HepG2 (cell line): ENCODE data around the gene TMEM74B. TPM values are rescaled to one million over a fixed set of nuclear protein-coding genes. Genes with fewer than 3 reads are reported as not detected.

ENCODE experiments used
- AKAP8 ChIP-seq: sonication (generic); formaldehyde crosslinking; IDR thresholded peaks from 2 replicates; pipeline ENCODE4 v1.5.1; 2020; ENCODE audit warnings: mild to moderate bottlenecking, missing genetic modification reagents
- BRCA1 ChIP-seq: sonication (generic); formaldehyde crosslinking; IDR thresholded peaks from 2 replicates; pipeline ENCODE4 v1.4.0; 2020; ENCODE audit warnings: missing genetic modification reagents
- KMT2B ChIP-seq: IDR thresholded peaks from 2 replicates; pipeline ENCODE4 v1.6.1; 2016; ENCODE audit warnings: missing genetic modification reagents, missing compliant biosample characterization
- MTA1 ChIP-seq: sonication (generic); formaldehyde crosslinking; IDR thresholded peaks from 2 replicates; pipeline ENCODE4 v1.4.0; 2020; ENCODE audit warnings: missing genetic modification reagents, mild to moderate bottlenecking, borderline replicate concordance
- RNF2 ChIP-seq: fragments of 450-650 bp; conservative IDR thresholded peaks from 2 replicates; pipeline ENCODE4 v1.6.1; 2016; ENCODE audit warnings: low read depth
- SAFB2 ChIP-seq: sonication (generic); formaldehyde crosslinking; IDR thresholded peaks from 2 replicates; pipeline ENCODE4 v1.5.1; 2020; ENCODE audit warnings: missing genetic modification reagents, low read depth, mild to moderate bottlenecking, borderline replicate concordance
- STAG1 ChIP-seq: sonication (generic); formaldehyde crosslinking; IDR thresholded peaks from 2 replicates; pipeline ENCODE4 v1.4.0; 2020; ENCODE audit warnings: missing genetic modification reagents
- ZBTB7A ChIP-seq: sonication (generic); formaldehyde crosslinking; IDR thresholded peaks from 2 replicates; pipeline ENCODE4 v1.8.0; 2022; ENCODE audit warnings: mild to moderate bottlenecking, missing genetic modification reagents
- ZFP82 ChIP-seq: sonication (generic); formaldehyde crosslinking; IDR thresholded peaks from 2 replicates; pipeline ENCODE4 v1.5.1; 2020; ENCODE audit warnings: mild to moderate bottlenecking, missing genetic modification reagents, borderline replicate concordance
- ZHX2 ChIP-seq, 2 experiments: sonication (generic) in 1 of 2; formaldehyde crosslinking in 1 of 2; IDR thresholded peaks; 2 replicates each; pipeline versions ENCODE4 v1.6.1 to v1.9.0; 2014 to 2022; ENCODE audit warnings: antibody characterized with exemption in 1 of 2, borderline replicate concordance in 1 of 2, inconsistent platforms in 1 of 2, low read depth in 1 of 2, missing genetic modification reagents in 1 of 2
- ZNF30 ChIP-seq: sonication (generic); formaldehyde crosslinking; IDR thresholded peaks from 2 replicates; pipeline ENCODE4 v1.5.0; 2020; ENCODE audit warnings: mild to moderate bottlenecking, missing genetic modification reagents
- ZNF501 ChIP-seq: sonication (generic); formaldehyde crosslinking; IDR thresholded peaks from 2 replicates; pipeline ENCODE4 v1.5.1; 2020; ENCODE audit warnings: mild to moderate bottlenecking, moderate library complexity, missing genetic modification reagents
- ZNF598 ChIP-seq: sonication (generic); formaldehyde crosslinking; IDR thresholded peaks from 2 replicates; pipeline ENCODE4 v1.5.1; 2020; ENCODE audit warnings: mild to moderate bottlenecking, missing genetic modification reagents, borderline replicate concordance
- ZNF850 ChIP-seq: sonication (generic); formaldehyde crosslinking; conservative IDR thresholded peaks from 2 replicates; pipeline ENCODE4 v1.9.0; 2021; ENCODE audit warnings: mild to moderate bottlenecking, missing genetic modification reagents
- ZSCAN20 ChIP-seq: sonication (generic); formaldehyde crosslinking; IDR thresholded peaks from 2 replicates; pipeline ENCODE4 v1.4.0; 2020; ENCODE audit warnings: missing genetic modification reagents, mild to moderate bottlenecking, borderline replicate concordance
- polyA plus RNA-seq, 8 experiments: library from polyadenylated mRNA; depleted of rRNA in 3 of 8; stranded (reverse) in 7 of 8; unstranded in 1 of 8; fragments of >200 nt; fragmentation: Illumina TruSeq in 4 of 8; extraction: Trizol in 4 of 8; gene quantifications; 2 replicates each; pipeline versions ENCODE4 v1.2.1 to v1.2.3, GENCODE V29; 2011 to 2016; ENCODE audit warnings: low read depth in 4 of 8, missing spikeins in 1 of 8, mixed read lengths in 1 of 8; ENCODE audit not compliant: insufficient read depth in 1 of 8
- total RNA-seq, 5 experiments: library from RNA; depleted of rRNA; stranded (reverse); fragments of >200 nt; fragmentation: Illumina TruSeq; extraction: Trizol; gene quantifications; 2 replicates each; pipeline ENCODE4 v1.2.3, GENCODE V29; 2016; ENCODE audit warnings: low read depth in 1 of 5
- TF ChIP-seq, protein P1 (sequence below): sonication (generic); formaldehyde crosslinking; IDR thresholded peaks from 2 replicates; pipeline ENCODE4 v1.4.0; 2020; ENCODE audit warnings: mild to moderate bottlenecking, missing genetic modification reagents
- TF ChIP-seq, protein P2 (sequence below): sonication (generic); formaldehyde crosslinking; IDR thresholded peaks from 2 replicates; pipeline ENCODE4 v1.5.1; 2020; ENCODE audit warnings: missing genetic modification reagents, mild to moderate bottlenecking, borderline replicate concordance
- TF ChIP-seq, protein P3 (sequence below): sonication (generic); formaldehyde crosslinking; conservative IDR thresholded peaks from 2 replicates; pipeline ENCODE4 v1.8.1; 2023; ENCODE audit warnings: missing genetic modification reagents

TMEM74B gene
- total and polyA plus RNA-seq, 2 of the 13 experiments (the other 11 are each of a cell fraction or from before 2014, with no cell fraction given) = 4.7 to 18.4 TPM

DNA sequence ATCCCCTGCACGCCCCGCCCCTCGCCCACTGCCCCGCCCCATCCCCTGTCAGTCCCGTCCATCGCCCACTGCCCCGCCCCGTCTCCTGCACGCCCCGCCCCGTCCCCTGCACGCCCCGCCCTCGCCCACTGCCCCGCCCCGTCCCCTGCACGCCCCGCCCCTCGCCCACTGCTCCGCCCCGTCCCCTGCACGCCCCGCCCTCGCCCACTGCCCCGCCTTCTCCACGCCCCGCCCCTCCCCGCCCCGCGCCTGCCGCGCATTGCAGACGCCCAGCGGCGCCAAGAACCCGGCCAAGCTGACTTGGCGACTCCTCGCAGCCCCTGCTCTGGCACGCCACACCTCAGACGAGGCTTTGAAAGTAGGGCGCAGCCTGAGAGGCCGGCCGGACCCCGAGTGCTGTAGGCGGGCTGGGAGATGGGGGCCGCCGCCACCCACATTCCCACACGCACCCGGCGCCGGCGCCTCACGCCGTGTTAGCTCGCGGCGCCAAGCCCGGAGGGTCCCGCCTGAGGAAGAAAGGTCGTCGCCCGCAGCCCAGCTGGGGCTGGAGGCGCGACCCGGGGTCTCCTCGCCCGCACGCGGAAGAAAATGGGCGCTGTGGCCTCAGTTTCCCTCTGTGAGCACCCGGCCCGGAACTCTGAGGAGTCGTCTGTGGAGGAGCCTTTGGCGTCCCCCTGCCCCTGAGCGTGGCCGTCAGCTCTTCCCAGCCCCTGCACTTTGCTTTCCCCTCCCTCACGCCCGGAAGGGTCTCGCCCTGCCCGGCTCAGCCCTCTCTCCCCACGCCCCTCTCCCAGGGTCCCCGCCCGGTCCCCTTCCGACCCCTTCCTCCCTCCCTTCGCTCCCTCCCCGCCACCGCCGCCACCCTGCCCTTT, 41.2 kb upstream of the TMEM74B start, which contains the start of gene RAD21L1 (continued):
- TF ChIP-seq ZBTB7A (CRISPR knock-in tag) (peak; percentile 65; the same call in 1 of the 2 replicates), ZNF850 (0 out of 2 replicates have a peak, but pooled peaks have one; percentile 59), AKAP8 (peak; percentile 64; the same call in 1 of the 2 replicates), ZFP82 (CRISPR knock-in tag) (no peak; the same call in 1 of the 2 replicates), STAG1 (no peak), ZNF501 (CRISPR knock-in tag) (peak; percentile 53; the same call in 1 of the 2 replicates), ZNF598 (peak; percentile 44; the same call in 1 of the 2 replicates), ZNF30 (CRISPR knock-in tag) (no peak), RNF2 (peak; percentile 53; the same call in 1 of the 2 replicates), MTA1 (CRISPR knock-in tag) (peak; percentile 43; the same call in 1 of the 2 replicates), ZSCAN20 (CRISPR knock-in tag) (0 out of 2 replicates have a peak, but pooled peaks have one; percentile 58), BRCA1 (CRISPR knock-in tag) (no peak), SAFB2 (CRISPR knock-in tag) (0 out of 2 replicates have a peak, but pooled peaks have one; percentile 10), ZHX2 (IDR thresholded peaks at IDR 0.05; ENCODE audit: low read depth) (no peak), ZHX2 (CRISPR knock-in tag; IDR thresholded peaks at IDR 0.05; ENCODE audit: borderline replicate concordance) (no peak), KMT2B (CRISPR knock-in tag) (no peak)
- TF ChIP-seq, protein P1, sequence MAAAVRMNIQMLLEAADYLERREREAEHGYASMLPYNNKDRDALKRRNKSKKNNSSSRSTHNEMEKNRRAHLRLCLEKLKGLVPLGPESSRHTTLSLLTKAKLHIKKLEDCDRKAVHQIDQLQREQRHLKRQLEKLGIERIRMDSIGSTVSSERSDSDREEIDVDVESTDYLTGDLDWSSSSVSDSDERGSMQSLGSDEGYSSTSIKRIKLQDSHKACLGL = peak; percentile 76
- TF ChIP-seq, protein P2, sequence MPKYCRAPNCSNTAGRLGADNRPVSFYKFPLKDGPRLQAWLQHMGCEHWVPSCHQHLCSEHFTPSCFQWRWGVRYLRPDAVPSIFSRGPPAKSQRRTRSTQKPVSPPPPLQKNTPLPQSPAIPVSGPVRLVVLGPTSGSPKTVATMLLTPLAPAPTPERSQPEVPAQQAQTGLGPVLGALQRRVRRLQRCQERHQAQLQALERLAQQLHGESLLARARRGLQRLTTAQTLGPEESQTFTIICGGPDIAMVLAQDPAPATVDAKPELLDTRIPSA (CRISPR knock-in tag) = peak; percentile 27; the same call in 1 of the 2 replicates
- TF ChIP-seq, protein P3, sequence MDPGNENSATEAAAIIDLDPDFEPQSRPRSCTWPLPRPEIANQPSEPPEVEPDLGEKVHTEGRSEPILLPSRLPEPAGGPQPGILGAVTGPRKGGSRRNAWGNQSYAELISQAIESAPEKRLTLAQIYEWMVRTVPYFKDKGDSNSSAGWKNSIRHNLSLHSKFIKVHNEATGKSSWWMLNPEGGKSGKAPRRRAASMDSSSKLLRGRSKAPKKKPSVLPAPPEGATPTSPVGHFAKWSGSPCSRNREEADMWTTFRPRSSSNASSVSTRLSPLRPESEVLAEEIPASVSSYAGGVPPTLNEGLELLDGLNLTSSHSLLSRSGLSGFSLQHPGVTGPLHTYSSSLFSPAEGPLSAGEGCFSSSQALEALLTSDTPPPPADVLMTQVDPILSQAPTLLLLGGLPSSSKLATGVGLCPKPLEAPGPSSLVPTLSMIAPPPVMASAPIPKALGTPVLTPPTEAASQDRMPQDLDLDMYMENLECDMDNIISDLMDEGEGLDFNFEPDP = no peak
